ENCODE measurements around the gene LNP1.

GRCh38 chr3:100407977-100408532 is 6.7 kb downstream of the LNP1 start:
- TF ChIP-seq CTCF (IDR thresholded peaks at IDR 0.05), result no peak
- TF ChIP-seq POLR2AphosphoS5 (IDR thresholded peaks at IDR 0.05), result no peak
- TF ChIP-seq POLR2A (IDR thresholded peaks at IDR 0.05), result no peak
